Limb (tissue), 2 donors: ENCODE data around the gene JARID2.
"Not testable (repeated sequence)": the region's sequence is repeated elsewhere in the genome, so short reads cannot be mapped to it uniquely, and the experiment has no call there.

Experiments used
- DNase-seq, 2 donors: peaks; one replicate each; pipeline ENCODE4 v3.0.0-alpha.2; 2016; ENCODE audit errors: extremely low spot score in 2 of 2

JARID2 gene

GRCh38 chr6:15536198-15536955, 290.5 kb downstream of the JARID2 start:
- no peak for DNase-seq

- DNase-seq: no peak
Observed at GRCh38 chr6:15538106-15538505, 292.2 kb downstream of the JARID2 start.

- no peak for DNase-seq
Observed at GRCh38 chr6:15538766-15539495, 293.1 kb downstream of the JARID2 start.

- DNase-seq: no peak
Observed at GRCh38 chr6:15539722-15540270, 293.9 kb downstream of the JARID2 start.

GRCh38 chr6:15543332-15543917, 297.6 kb downstream of the JARID2 start:
- not testable (repeated sequence) for DNase-seq

- no peak for DNase-seq
Observed at GRCh38 chr6:15544321-15544900, 298.5 kb downstream of the JARID2 start.

GRCh38 chr6:15546591-15546990, 300.7 kb downstream of the JARID2 start:
- DNase-seq: no peak

- no peak for DNase-seq
Observed at GRCh38 chr6:15547400-15547799, 301.5 kb downstream of the JARID2 start.

GRCh38 chr6:15549371-15549770, 303.5 kb downstream of the JARID2 start:
- no peak for DNase-seq

- no peak for DNase-seq
Observed at GRCh38 chr6:15550546-15551123, 304.8 kb downstream of the JARID2 start.

- DNase-seq: no peak
Observed at GRCh38 chr6:15551262-15551661, 305.4 kb downstream of the JARID2 start.

- DNase-seq: peak in 1 of 2 donors; percentile 36
Observed at GRCh38 chr6:15551798-15552197, 305.9 kb downstream of the JARID2 start.

GRCh38 chr6:15553031-15553430, 307.2 kb downstream of the JARID2 start:
- no peak for DNase-seq

GRCh38 chr6:15553736-15554294, 307.9 kb downstream of the JARID2 start:
- DNase-seq: no peak

- no peak for DNase-seq
Observed at GRCh38 chr6:15554728-15555100, 308.8 kb downstream of the JARID2 start.

- DNase-seq: no peak
Observed at GRCh38 chr6:15555101-15556038, 309.5 kb downstream of the JARID2 start.

GRCh38 chr6:15556711-15557110, 310.8 kb downstream of the JARID2 start:
- no peak for DNase-seq

- DNase-seq: no peak
Observed at GRCh38 chr6:15557174-15557573, 311.3 kb downstream of the JARID2 start.

- DNase-seq: no peak
Observed at GRCh38 chr6:15560713-15561112, 314.8 kb downstream of the JARID2 start.
